Right kidney (tissue), 9 donors: ENCODE measurements around the gene MAN1B1.

ENCODE experiments used
- DNase-seq: peaks from one replicate; pipeline ENCODE4 v3.0.0-alpha.2; 2016
- long read RNA-seq, 8 donors: transcript quantifications; one replicate each; lab custom pipeline, GENCODE V29; 2026

Gene MAN1B1
- long read RNA-seq, donor 1, full-length matches to known transcripts = 22 of 22 reads
- long read RNA-seq, donor 1, partial matches to known transcripts = 0 of 22 reads
- long read RNA-seq, donor 1, other reads (novel, unspliced or antisense) = 0 of 22 reads
- long read RNA-seq, donor 2, transcript MAN1B1-202 (13 exons, 2,769 nt) = major isoform, 9 of 10 reads
- long read RNA-seq, donor 2, partial matches to known transcripts = 0 of 10 reads
- long read RNA-seq, donor 2, other reads (novel, unspliced or antisense) = 0 of 10 reads
- long read RNA-seq, donor 3, transcript MAN1B1-202 (13 exons, 2,769 nt) = major isoform, 5 of 7 reads
- long read RNA-seq, donor 3, partial matches to known transcripts = 0 of 7 reads
- long read RNA-seq, donor 3, other reads (novel, unspliced or antisense) = 0 of 7 reads
- long read RNA-seq, donor 4, transcript MAN1B1-202 (13 exons, 2,769 nt) = major isoform, 5 of 8 reads
- long read RNA-seq, donor 4, partial matches to known transcripts = 0 of 8 reads
- long read RNA-seq, donor 4, other reads (novel, unspliced or antisense) = 0 of 8 reads
- long read RNA-seq, donor 5, full-length matches to known transcripts = 12 of 12 reads
- long read RNA-seq, donor 5, partial matches to known transcripts = 0 of 12 reads
- long read RNA-seq, donor 5, other reads (novel, unspliced or antisense) = 0 of 12 reads
- long read RNA-seq, donor 6, transcript MAN1B1-202 (13 exons, 2,769 nt) = major isoform, 5 of 18 reads
- long read RNA-seq, donor 6, partial matches to known transcripts = 10 of 18 reads
- long read RNA-seq, donor 6, other reads (novel, unspliced or antisense) = 0 of 18 reads
- long read RNA-seq, donor 7, full-length matches to known transcripts = 9 of 9 reads
- long read RNA-seq, donor 7, partial matches to known transcripts = 0 of 9 reads
- long read RNA-seq, donor 7, other reads (novel, unspliced or antisense) = 0 of 9 reads
- long read RNA-seq, donor 8, full-length matches to known transcripts = 12 of 12 reads
- long read RNA-seq, donor 8, partial matches to known transcripts = 0 of 12 reads
- long read RNA-seq, donor 8, other reads (novel, unspliced or antisense) = 0 of 12 reads

- peak; percentile 95 for DNase-seq
These were observed at the start of gene MAN1B1 for GRCh38 chr9:137086531-137087408. TSS of gene MAN1B1 (plus strand) at chr9:137086985. CDS start at chr9:137087000, 15 bp downstream.

GRCh38 chr9:137037035-137037434 lies 49.8 kb upstream of the MAN1B1 start:
- no peak for DNase-seq

GRCh38 chr9:137037483-137037882 lies 49.3 kb upstream of the MAN1B1 start:
- no peak for DNase-seq

GRCh38 chr9:137038916-137039315 lies 47.9 kb upstream of the MAN1B1 start:
- no peak for DNase-seq

- DNase-seq = no peak
These were observed 47.0 kb upstream of the MAN1B1 start for GRCh38 chr9:137039611-137040366.

- no peak for DNase-seq
These were observed 46.2 kb upstream of the MAN1B1 start for GRCh38 chr9:137040568-137040967.

GRCh38 chr9:137041124-137041523 lies 45.7 kb upstream of the MAN1B1 start:
- no peak for DNase-seq

- no peak for DNase-seq
These were observed 43.7 kb upstream of the MAN1B1 start for GRCh38 chr9:137042751-137043727.

GRCh38 chr9:137044037-137044436 lies 42.7 kb upstream of the MAN1B1 start:
- no peak for DNase-seq

GRCh38 chr9:137044502-137045177 lies 42.1 kb upstream of the MAN1B1 start:
- no peak for DNase-seq

- no peak for DNase-seq
These were observed 41.3 kb upstream of the MAN1B1 start for GRCh38 chr9:137045294-137046087.

GRCh38 chr9:137046088-137046787 lies 40.5 kb upstream of the MAN1B1 start, which contains the start of gene NPDC1:
TSS of gene NPDC1 (minus strand) at chr9:137046177. CDS start at chr9:137045989, 188 bp downstream.
- DNase-seq = peak; percentile 92

- no peak for DNase-seq
These were observed 37.9 kb upstream of the MAN1B1 start for GRCh38 chr9:137048655-137049543.

GRCh38 chr9:137049544-137050449 lies 37.0 kb upstream of the MAN1B1 start:
- no peak for DNase-seq

- DNase-seq = no peak
These were observed 36.2 kb upstream of the MAN1B1 start for GRCh38 chr9:137050570-137050969.
